Stimulated activated CD8-positive, alpha-beta memory T cell treated with anti-CD3 and anti-CD28 coated beads, Interleukin-4, amount 100 ng/mL, for 1 hour (primary cell): ENCODE results near the gene WDFY2.

ENCODE experiments used
- DNase-seq, 2 donors: peaks; one replicate each; pipeline ENCODE4 v3.0.0-alpha.2; 2020; ENCODE audit warnings: low read depth in 2 of 2, low spot score in 1 of 2

The WDFY2 gene

DNA sequence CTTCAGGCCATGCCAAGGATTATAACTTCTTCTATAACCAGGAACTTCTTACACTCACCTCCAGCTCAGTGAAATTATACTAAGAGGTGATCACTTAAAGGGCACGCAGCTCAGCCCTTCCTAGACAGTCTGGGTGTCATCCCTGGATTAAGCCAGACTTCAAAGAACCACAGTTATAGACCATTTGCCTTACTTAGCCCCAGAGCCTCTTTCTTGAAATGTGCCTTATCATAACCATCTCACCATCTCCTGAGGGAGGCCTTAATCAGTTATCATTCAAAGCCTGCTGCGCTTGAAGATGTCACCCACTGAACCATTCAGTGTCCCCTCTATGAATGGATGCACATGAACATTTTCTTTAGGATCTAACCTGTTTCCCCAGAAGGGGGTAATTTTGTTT, 229.8 kb downstream of the WDFY2 start:
- no peak for DNase-seq

DNA sequence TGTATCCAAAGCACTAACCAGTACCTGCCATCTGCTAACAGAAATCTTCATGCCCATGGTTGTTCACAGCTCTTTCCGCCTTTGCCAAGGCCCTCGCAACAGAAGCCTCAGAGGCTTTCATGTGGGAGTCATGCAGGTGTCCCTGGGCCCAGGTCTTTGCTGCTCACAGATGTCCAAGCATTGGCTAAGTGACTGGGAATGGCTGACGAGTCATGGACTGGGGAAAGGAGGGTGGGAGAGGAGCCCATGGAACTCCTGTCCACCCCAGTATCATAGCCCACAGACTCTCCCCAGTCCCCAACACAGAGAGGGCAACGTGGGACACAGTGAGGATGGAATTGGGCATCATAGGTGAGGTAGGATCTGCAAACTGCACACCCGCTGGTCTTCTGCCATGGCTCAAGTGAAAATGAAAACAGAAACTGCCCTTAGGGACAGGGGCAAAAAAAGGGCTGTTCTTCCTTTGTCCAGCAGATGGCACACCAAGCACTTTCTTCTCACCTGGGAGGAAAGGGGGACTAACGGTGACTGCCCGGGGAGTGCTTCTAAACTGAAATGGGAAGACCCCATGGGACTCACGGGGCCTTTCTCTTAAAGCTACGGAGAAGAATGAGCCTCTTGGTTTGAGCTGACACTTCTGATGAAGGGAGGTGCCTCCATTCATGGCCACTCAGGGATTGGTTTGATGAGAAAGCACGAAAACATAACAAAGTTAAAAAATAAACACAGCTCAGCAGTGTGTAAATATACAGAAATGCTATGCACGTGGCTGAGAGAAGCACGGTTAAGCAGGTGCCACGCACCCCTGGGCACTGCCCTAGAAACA, 230.8 kb downstream of the WDFY2 start:
- peak; percentile 44 to 53 for DNase-seq

DNA sequence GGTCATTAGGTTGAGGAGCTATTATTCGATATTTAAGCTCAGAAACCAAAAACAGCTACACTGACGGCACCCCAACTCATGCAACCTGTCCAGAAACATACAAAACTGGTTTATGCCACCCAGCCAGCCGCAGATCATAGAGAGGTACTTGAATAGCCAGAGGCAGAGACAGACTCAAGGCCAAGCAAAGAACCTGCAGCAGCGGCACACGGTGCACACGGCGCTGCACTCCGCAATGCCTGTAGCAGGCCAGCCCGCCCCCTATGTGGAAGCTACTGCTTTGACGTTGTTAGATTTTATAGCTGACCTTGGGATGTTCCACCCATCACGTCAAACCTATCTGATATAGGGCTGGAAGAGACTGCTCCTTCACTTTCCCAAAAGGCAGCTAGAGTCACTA, 231.6 kb downstream of the WDFY2 start:
- DNase-seq, result no peak

DNA sequence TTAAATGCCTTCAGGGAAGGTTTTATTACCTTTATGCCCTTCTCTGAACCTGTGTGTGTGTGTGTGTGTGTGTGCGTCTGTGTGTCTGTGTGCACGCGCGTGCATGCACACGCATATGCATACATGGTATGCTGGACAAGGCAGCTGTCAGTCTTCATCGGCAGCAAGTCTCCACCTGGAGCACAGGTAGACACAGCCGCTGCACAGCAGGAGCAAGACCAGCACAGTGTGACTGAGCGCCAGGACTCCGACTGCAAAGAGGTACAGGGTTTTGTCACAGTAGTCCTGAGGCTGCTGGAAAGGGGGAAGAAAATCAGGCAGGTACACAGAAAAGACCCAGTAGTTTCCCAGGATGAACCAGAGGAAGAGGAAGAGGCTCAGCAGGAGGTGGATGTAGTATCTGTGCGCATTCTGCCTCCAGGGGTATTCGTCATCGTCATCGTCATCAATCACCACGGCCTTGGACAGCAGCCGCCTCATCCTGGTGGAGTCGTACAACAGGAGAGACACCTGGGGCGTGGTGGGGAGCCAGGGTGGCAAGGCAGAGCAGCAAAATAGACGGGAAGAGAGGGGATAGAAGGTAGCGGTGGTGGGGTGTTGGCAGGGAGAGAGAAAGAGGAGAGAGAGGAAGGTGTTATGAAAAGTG, 232.5 kb downstream of the WDFY2 start:
- no peak for DNase-seq
